ENCODE results near the gene LIN9.

DNA sequence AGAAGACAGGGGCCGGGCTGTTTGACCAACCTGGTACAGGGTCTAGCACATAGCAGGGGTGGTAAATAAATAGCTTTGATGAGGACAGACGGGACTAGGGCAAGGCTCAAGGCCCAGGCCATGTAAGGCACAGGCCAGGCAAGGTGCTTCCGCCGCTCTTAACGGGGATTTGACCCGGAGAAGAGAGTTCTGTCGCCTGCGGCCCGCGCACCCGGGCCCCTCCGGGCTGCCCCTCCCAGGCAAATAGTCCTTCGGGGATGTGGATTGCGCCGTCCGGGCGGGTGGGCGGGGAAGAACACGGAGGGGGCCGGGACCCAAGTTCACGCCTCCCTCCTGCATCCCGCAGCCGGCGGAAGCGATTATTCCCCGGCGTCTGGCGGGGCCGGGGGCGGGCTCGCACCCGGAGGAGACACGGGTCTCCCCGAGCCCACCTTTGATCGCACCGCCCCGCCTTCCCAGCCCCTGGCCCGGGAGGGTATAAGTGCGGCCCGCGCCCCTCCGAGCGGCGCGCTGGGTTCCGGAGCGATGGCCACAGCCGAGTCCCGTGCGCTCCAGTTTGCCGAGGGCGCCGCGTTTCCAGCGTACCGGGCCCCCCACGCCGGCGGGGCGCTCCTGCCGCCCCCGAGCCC, 85.7 kb downstream of the LIN9 start, which contains the start of gene MIXL1:
- TF ChIP-seq, protein P1, sequence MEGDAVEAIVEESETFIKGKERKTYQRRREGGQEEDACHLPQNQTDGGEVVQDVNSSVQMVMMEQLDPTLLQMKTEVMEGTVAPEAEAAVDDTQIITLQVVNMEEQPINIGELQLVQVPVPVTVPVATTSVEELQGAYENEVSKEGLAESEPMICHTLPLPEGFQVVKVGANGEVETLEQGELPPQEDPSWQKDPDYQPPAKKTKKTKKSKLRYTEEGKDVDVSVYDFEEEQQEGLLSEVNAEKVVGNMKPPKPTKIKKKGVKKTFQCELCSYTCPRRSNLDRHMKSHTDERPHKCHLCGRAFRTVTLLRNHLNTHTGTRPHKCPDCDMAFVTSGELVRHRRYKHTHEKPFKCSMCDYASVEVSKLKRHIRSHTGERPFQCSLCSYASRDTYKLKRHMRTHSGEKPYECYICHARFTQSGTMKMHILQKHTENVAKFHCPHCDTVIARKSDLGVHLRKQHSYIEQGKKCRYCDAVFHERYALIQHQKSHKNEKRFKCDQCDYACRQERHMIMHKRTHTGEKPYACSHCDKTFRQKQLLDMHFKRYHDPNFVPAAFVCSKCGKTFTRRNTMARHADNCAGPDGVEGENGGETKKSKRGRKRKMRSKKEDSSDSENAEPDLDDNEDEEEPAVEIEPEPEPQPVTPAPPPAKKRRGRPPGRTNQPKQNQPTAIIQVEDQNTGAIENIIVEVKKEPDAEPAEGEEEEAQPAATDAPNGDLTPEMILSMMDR (IDR thresholded peaks at IDR 0.05; ENCODE audit: insufficient read depth, low read length, poor library complexity, severe bottlenecking) = no peak
- no peak for TF ChIP-seq EZH2phosphoT487 (conservative IDR thresholded peaks at IDR 0.05; ENCODE audit: low read length)

Measured in SU-DHL-6 (cell line).